RPMI8226 (cell line): ENCODE data around the gene ZBTB20.

ENCODE experiments used
- DNase-seq: peaks from one replicate; pipeline ENCODE4 v3.0.0-alpha.2; 2015

The ZBTB20 gene

GRCh38 chr3:114455432-114455831 is 691.7 kb downstream of the ZBTB20 start:
- no peak for DNase-seq

- no peak for DNase-seq
Measured at GRCh38 chr3:114454551-114455251, 692.4 kb downstream of the ZBTB20 start.

GRCh38 chr3:114453361-114453780 is 693.7 kb downstream of the ZBTB20 start:
- DNase-seq = no peak

- DNase-seq = no peak
Measured at GRCh38 chr3:114452937-114453336, 694.2 kb downstream of the ZBTB20 start.

GRCh38 chr3:114452256-114452655 is 694.8 kb downstream of the ZBTB20 start:
- no peak for DNase-seq

GRCh38 chr3:114451561-114452018 is 695.5 kb downstream of the ZBTB20 start:
- DNase-seq = no peak

- DNase-seq = no peak
Measured at GRCh38 chr3:114451051-114451451, 696.0 kb downstream of the ZBTB20 start.

- DNase-seq = no peak
Measured at GRCh38 chr3:114450008-114450596, 697.0 kb downstream of the ZBTB20 start.

- DNase-seq = no peak
Measured at GRCh38 chr3:114449271-114450007, 697.6 kb downstream of the ZBTB20 start.

- no peak for DNase-seq
Measured at GRCh38 chr3:114447950-114448479, 699.1 kb downstream of the ZBTB20 start.

- no peak for DNase-seq
Measured at GRCh38 chr3:114447545-114447944, 699.5 kb downstream of the ZBTB20 start.

GRCh38 chr3:114446600-114446999 is 700.5 kb downstream of the ZBTB20 start:
- no peak for DNase-seq

- no peak for DNase-seq
Measured at GRCh38 chr3:114445233-114445632, 701.9 kb downstream of the ZBTB20 start.

GRCh38 chr3:114444216-114444615 is 702.9 kb downstream of the ZBTB20 start:
- no peak for DNase-seq

- DNase-seq = no peak
Measured at GRCh38 chr3:114442246-114442645, 704.8 kb downstream of the ZBTB20 start.

- DNase-seq = no peak
Measured at GRCh38 chr3:114441386-114441785, 705.7 kb downstream of the ZBTB20 start.

GRCh38 chr3:114440700-114441099 is 706.4 kb downstream of the ZBTB20 start:
- no peak for DNase-seq

- no peak for DNase-seq
Measured at GRCh38 chr3:114439284-114439683, 707.8 kb downstream of the ZBTB20 start.

- no peak for DNase-seq
Measured at GRCh38 chr3:114437897-114438296, 709.2 kb downstream of the ZBTB20 start.

- no peak for DNase-seq
Measured at GRCh38 chr3:114436182-114436581, 710.9 kb downstream of the ZBTB20 start.

GRCh38 chr3:114435386-114436115 is 711.5 kb downstream of the ZBTB20 start:
- no peak for DNase-seq

GRCh38 chr3:114432310-114432709 is 714.8 kb downstream of the ZBTB20 start:
- DNase-seq = no peak

- no peak for DNase-seq
Measured at GRCh38 chr3:114428044-114428595, 719.0 kb downstream of the ZBTB20 start.
